Choroid plexus epithelial cell (primary cell): ENCODE results near the gene CCDC70.
"Not testable (repeated sequence)": the region's sequence is repeated elsewhere in the genome, so short reads cannot be mapped to it uniquely, and the experiment has no call there.

ENCODE experiments used
- DNase-seq: peaks from one replicate; pipeline ENCODE4 v3.0.0-alpha.2; 2010; ENCODE audit warnings: low read depth
- H3K4me3 ChIP-seq: 2 replicates; pipeline ENCODE4 v1.5.1; 2011; ENCODE audit warnings: low read depth, mild to moderate bottlenecking, control low read depth, low read length, moderate library complexity
- TF ChIP-seq, protein P1 (sequence below): conservative IDR thresholded peaks from 2 replicates; pipeline ENCODE4 v1.5.1; 2011; ENCODE audit warnings: low read depth, mild to moderate bottlenecking, control low read depth, inconsistent platforms, low read length, moderate library complexity

Gene CCDC70

DNA sequence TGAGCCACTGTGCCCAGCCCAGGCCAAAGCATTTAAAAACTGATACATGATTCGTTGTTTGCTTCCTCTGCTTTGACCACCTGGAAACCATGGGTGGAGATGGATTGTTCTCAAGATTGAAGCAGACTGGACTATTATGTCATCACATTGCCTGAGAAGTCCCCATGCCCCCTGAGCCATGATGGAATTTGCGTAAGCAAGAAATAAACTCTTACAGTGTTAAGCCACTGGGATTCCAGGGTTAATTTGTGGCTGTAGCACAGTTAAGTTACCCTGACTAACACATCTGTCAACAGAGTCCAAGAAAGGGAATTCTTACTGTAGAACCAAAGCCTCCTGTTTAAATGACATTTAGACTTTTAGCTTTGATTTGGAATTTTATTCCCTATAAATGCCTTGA lies 38.4 kb upstream of the CCDC70 start:
- no peak overlapping the region for H3K4me3 ChIP-seq
- TF ChIP-seq, protein P1, sequence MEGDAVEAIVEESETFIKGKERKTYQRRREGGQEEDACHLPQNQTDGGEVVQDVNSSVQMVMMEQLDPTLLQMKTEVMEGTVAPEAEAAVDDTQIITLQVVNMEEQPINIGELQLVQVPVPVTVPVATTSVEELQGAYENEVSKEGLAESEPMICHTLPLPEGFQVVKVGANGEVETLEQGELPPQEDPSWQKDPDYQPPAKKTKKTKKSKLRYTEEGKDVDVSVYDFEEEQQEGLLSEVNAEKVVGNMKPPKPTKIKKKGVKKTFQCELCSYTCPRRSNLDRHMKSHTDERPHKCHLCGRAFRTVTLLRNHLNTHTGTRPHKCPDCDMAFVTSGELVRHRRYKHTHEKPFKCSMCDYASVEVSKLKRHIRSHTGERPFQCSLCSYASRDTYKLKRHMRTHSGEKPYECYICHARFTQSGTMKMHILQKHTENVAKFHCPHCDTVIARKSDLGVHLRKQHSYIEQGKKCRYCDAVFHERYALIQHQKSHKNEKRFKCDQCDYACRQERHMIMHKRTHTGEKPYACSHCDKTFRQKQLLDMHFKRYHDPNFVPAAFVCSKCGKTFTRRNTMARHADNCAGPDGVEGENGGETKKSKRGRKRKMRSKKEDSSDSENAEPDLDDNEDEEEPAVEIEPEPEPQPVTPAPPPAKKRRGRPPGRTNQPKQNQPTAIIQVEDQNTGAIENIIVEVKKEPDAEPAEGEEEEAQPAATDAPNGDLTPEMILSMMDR: no peak
- DNase-seq: no peak

DNA sequence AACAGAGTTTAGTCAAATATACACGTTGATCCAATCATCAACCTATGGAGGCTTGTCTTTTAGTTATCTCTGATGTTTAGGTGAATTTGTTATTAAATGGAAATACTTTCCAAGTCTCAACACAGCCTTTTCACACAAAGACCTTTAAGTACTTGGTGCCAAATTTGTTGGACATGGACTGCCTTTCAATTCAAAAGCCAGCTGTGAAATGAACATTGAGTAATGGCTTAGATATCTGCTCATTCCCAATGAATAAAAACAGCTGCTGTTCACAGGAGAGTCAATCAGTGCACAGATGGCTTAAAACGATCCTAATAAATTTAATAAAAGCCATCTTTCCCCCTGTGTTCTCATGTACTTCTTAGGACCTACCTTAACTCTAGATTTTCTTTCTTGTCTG lies 37.9 kb upstream of the CCDC70 start:
- no peak overlapping the region for H3K4me3 ChIP-seq
- TF ChIP-seq, protein P1: no peak
- DNase-seq: peak; percentile 41

DNA sequence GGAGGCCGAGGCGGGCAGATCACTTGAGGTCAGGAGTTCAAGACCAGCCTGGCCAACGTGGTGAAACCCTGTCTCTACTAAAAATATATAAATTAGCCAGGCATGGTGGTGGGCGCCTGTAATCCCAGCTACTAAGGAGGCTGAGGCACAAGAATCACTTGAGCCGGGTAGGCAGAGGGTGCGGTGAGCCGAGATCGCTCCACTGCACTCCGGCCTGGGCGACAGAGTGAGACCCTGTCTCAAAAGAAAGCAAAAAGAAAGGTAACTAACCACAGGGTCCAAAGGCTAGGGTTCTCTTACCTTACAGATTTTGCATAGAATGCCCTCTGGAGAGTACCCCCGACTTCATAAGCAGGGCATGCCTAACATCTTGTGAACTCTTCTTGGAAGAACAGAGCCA lies 37.1 kb upstream of the CCDC70 start:
- not testable (repeated sequence) for DNase-seq, H3K4me3 ChIP-seq

DNA sequence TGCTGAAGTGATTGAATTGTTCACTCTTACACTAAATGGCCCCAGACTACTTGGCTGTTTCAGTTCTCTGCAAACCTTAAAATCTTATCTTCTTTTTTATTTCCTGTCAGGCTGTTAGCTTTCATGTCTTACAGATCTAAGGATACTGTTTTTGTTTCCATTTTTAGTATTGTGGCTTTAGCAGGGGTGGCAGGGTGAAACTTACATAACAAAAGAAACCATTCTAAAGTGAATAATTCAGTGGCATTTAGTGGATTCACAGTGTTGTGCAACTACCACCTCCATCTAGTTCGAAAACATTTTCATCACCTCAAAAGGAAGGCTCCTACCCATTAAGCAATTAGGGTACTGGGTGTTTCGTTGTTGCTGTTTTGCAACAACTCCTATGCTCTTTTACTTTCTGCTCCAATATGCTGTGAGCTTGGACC lies 36.6 kb upstream of the CCDC70 start:
- TF ChIP-seq, protein P1: no peak
- no peak overlapping the region for H3K4me3 ChIP-seq
- peak; percentile 87 for DNase-seq

DNA sequence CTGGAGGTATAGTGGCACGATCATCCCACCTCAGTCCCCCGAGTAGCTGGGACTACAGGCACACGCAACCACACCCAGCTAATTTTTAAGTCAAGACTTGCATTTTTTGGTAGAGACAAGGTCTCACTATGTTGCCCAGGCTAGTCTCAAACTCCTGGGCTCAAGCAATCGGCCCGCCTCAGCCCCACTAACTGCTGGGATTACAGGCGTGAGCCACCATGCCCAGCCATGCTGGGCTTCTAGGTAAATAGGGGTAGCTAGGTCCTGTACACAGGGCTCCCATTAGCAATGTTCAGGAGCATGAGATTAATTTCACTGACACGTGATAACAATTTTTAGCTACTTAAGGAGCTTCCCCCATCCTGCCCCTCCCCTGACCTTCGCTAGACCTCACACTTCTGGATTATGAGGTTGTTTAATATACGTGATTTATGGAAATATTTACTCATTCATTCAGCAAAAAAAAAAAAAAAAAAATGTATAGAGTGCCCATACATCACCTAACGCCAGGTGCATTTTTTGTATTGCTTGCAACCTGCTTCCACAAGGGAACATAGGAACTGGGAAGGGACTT lies 36.0 kb upstream of the CCDC70 start:
- H3K4me3 ChIP-seq: no peak overlapping the region
- TF ChIP-seq, protein P1: no peak
- DNase-seq: no peak

DNA sequence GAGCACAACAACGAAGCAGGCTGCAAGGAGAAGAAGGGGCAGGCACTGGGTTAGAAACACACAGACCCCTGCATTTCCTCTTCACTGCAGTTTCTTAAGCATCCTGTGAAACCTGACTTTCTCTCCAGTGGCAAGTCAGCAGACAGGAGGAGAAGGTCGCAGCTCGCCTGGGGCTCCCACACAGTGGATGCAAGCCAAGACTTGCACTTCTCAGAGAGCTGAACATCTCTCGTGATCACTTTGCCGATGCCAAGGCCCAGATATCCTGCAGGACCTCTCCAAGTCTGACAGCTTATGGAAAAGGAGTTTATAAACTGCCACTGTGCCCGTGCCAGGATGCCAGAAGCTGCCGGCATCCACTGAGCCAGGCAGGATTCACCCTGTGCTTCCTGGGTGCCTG lies 35.2 kb upstream of the CCDC70 start:
- TF ChIP-seq, protein P1: no peak
- DNase-seq: peak; percentile 41
- H3K4me3 ChIP-seq: no peak overlapping the region

DNA sequence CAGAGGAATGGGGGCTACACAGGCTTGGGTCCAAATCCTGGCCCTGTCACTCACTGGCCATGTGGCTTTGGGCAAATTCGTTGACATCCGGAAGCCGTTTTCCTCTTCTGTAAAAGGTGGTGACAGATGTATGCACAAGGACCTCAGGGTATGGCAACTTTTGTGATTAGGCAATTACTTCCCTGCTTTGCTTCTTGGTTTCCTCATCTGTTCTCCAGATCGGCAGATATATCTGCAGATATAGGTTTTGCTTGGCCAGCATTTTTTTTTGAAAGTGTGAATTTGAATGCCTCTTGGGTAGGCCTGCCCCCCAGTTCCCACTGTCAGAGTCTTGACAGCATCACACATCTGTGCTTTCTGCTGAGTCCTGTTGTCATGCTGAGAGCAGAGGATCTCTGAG lies 34.5 kb upstream of the CCDC70 start:
- TF ChIP-seq, protein P1: no peak
- H3K4me3 ChIP-seq: no peak overlapping the region
- DNase-seq: no peak
